Left hindlimb (tissue), 1 donor: ENCODE data around the gene CEP192.
"Not testable (repeated sequence)": the region's sequence is repeated elsewhere in the genome, so short reads cannot be mapped to it uniquely, and the experiment has no call there.

Experiments
- DNase-seq: peaks from one replicate; pipeline ENCODE4 v3.0.0-alpha.2; 2018

Gene CEP192

GRCh38 chr18:12995424-12995823 lies 4.3 kb downstream of the CEP192 start:
- no peak for DNase-seq

GRCh38 chr18:12995952-12996477 lies 4.9 kb downstream of the CEP192 start:
- DNase-seq, result no peak

GRCh38 chr18:12996661-12997292 lies 5.6 kb downstream of the CEP192 start:
- no peak for DNase-seq

GRCh38 chr18:12997330-12997729 lies 6.2 kb downstream of the CEP192 start:
- DNase-seq, result not testable (repeated sequence)

GRCh38 chr18:12998332-12999060 lies 7.3 kb downstream of the CEP192 start:
- DNase-seq, result no peak

- DNase-seq, result no peak
These were observed 12.3 kb downstream of the CEP192 start for GRCh38 chr18:13003466-13003896.

- DNase-seq, result no peak
These were observed 13.2 kb downstream of the CEP192 start for GRCh38 chr18:13004396-13004795.

- no peak for DNase-seq
These were observed 14.1 kb downstream of the CEP192 start for GRCh38 chr18:13005289-13005688.

- DNase-seq, result no peak
These were observed 15.5 kb downstream of the CEP192 start for GRCh38 chr18:13006531-13007247.

- no peak for DNase-seq
These were observed 16.0 kb downstream of the CEP192 start for GRCh38 chr18:13007248-13007560.

GRCh38 chr18:13011719-13012118 lies 20.6 kb downstream of the CEP192 start:
- DNase-seq, result no peak

GRCh38 chr18:13014232-13014631 lies 23.1 kb downstream of the CEP192 start:
- no peak for DNase-seq

GRCh38 chr18:13014818-13015217 lies 23.7 kb downstream of the CEP192 start:
- DNase-seq, result no peak

GRCh38 chr18:13017247-13017875 lies 26.2 kb downstream of the CEP192 start:
- no peak for DNase-seq

- no peak for DNase-seq
These were observed 27.2 kb downstream of the CEP192 start for GRCh38 chr18:13018374-13018773.

- DNase-seq, result no peak
These were observed 28.1 kb downstream of the CEP192 start for GRCh38 chr18:13019301-13019700.

- no peak for DNase-seq
These were observed 31.5 kb downstream of the CEP192 start for GRCh38 chr18:13022644-13023043.

- DNase-seq, result no peak
These were observed 34.1 kb downstream of the CEP192 start for GRCh38 chr18:13025233-13025632.

GRCh38 chr18:13026583-13027270 lies 35.6 kb downstream of the CEP192 start:
- no peak for DNase-seq

GRCh38 chr18:13028869-13029268 lies 37.7 kb downstream of the CEP192 start:
- no peak for DNase-seq

- DNase-seq, result no peak
These were observed 41.0 kb downstream of the CEP192 start for GRCh38 chr18:13032173-13032572.

- DNase-seq, result no peak
These were observed 44.2 kb downstream of the CEP192 start for GRCh38 chr18:13035249-13035914.
